ENCODE measurements around the gene KANK4. TPM values are rescaled to one million over a fixed set of nuclear protein-coding genes. Genes with fewer than 3 reads are reported as not detected.

KANK4 gene
- total and polyA plus RNA-seq, 2 of the 8 experiments (the other 6 are each of a cell fraction or from before 2014, with no cell fraction given) = 0.22 to 0.26 TPM

DNA sequence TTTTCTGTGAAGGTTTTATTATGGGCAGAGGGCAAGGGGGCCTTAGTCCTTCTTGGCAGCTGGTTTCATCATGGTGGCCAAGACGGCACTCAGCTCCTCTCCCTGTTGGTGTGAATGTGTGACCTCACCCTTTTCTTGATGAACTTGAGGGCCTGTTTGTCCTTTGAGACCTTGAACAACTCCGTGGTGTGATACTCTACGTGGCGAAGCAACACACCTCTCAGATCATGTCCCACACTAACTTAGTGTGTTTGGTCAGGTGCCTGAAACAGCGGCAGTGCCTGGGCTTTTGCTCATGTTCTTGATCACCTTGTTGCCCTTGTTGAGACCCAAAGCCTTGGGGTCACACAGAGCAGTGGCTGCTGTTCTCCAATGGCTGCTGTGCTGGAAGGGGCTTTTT, 111.1 kb downstream of the KANK4 start:
- H4K8ac ChIP-seq (ENCODE audit: extremely low read depth, insufficient read depth, low read length) = no peak overlapping the region
- peak overlapping the region; percentile 27; the same call in 1 of the 2 replicates for H2BK12ac ChIP-seq (ENCODE audit: low read depth, low read length)
- no peak overlapping the region for H2BK20ac ChIP-seq (ENCODE audit: low read length)
- no peak overlapping the region for H2BK15ac ChIP-seq (ENCODE audit: low read length)
- H3K23ac ChIP-seq (ENCODE audit: insufficient read length) = no peak overlapping the region
- H2BK5ac ChIP-seq (ENCODE audit: low read depth, low read length) = 0 out of 2 replicates have a peak overlapping the region, but pooled peaks have one; percentile 44
- DNase-seq (ENCODE audit: low read depth in 1 of 2, low spot score in 2 of 2) (no peak), FAIRE-seq (peak; percentile 69)
- H3K79me2 ChIP-seq (ENCODE audit: control insufficient read depth in 1 of 2, insufficient read depth in 2 of 2, low read length in 2 of 2) = peaks cover 0 to 55% of the 10 kb centered on the region in 2 experiments; a peak in 2 of 4 replicates
- no peak overlapping the region for H3K14ac ChIP-seq (ENCODE audit: insufficient read length)
- H2AFZ ChIP-seq (ENCODE audit: low read length) = no peak overlapping the region
- H3K27ac ChIP-seq (ENCODE audit: low read depth, low read length) = no peak overlapping the region
- no peak overlapping the region for H3K4ac ChIP-seq (replicated peaks; ENCODE audit: insufficient read length, low read depth, low read length)
- no peak overlapping the region for H3K4me2 ChIP-seq (ENCODE audit: insufficient read depth in 1 of 2, low read depth in 2 of 2, low read length in 2 of 2)
- POLR2A ChIA-PET (ENCODE audit: partially characterized antibody) = interaction anchor here (0.8 to 26.8 kb wide), 12 partner anchors 13 to 227 kb away, joined by 3 to 1232 read pairs (median 6); partner anchors contain the start of gene L1TD1
- no peaks in the 10 kb centered on the region for H3K23me2 ChIP-seq (ENCODE audit: low read depth, low read length)
- peaks cover 3% of the 10 kb centered on the region; the same call in 1 of the 2 replicates for H3K79me1 ChIP-seq (ENCODE audit: low read depth, low read length)
- H3K9me3 ChIP-seq (ENCODE audit: insufficient read depth in 2 of 2, low read depth in 1 of 2, low read length in 1 of 2) = peaks cover 0 to 9% of the 10 kb centered on the region in 2 experiments; a peak in 1 of 4 replicates
- no peak overlapping the region for H3K9ac ChIP-seq (replicated peaks in 1 of 4; ENCODE audit: extremely low read depth in 1 of 4, low read depth in 3 of 4, low read length in 3 of 4)
- peaks cover 0 to 5% (median 0%) of the 10 kb centered on the region in 4 experiments; a peak in 1 of 7 replicates for H3K4me1 ChIP-seq (replicated peaks in 1 of 4; ENCODE audit: control insufficient read depth in 3 of 4, insufficient read depth in 4 of 4, low read length in 3 of 4)
- H3K36me3 ChIP-seq (ENCODE audit: control insufficient read depth in 2 of 4, insufficient read depth in 4 of 4, low read length in 3 of 4) = peaks cover 32 to 91% (median 69%) of the 10 kb centered on the region in 4 experiments
- no peak overlapping the region; the same call in 1 of the 2 replicates for H2AK5ac ChIP-seq (ENCODE audit: low read depth, low read length)
- H4K91ac ChIP-seq (replicated peaks; ENCODE audit: insufficient read length, low read length) = no peak overlapping the region
- H4K20me1 ChIP-seq (replicated peaks in 1 of 2; ENCODE audit: control insufficient read depth in 1 of 2, insufficient read depth in 2 of 2, low read length in 2 of 2) = peaks cover 12 to 19% of the 10 kb centered on the region in 2 experiments
- WGBS, 2 experiments (ENCODE audit: extremely low coverage in 1 of 2, insufficient coverage in 1 of 2, insufficient read length in 1 of 2, insufficient replicate concordance in 2 of 2, low coverage in 1 of 2, low lambda C conversion rate in 2 of 2, missing lambda C conversion rate in 1 of 2) = 91% methylated on average over 5 of the region's 5 CpGs; no CpG with 5 or more reads in 1 of the 2 experiments
- H2BK120ac ChIP-seq (replicated peaks; ENCODE audit: low read depth, low read length) = no peak overlapping the region
- peak overlapping the region; percentile 4; the same call in 1 of the 2 replicates for H3K18ac ChIP-seq (ENCODE audit: extremely low read depth, low read length)
- no peak overlapping the region for H3K56ac ChIP-seq (replicated peaks; ENCODE audit: insufficient read length, low read depth, low read length)
- H3K27me3 ChIP-seq (replicated peaks in 1 of 4; ENCODE audit: control insufficient read depth in 3 of 4, extremely low read depth in 1 of 4, insufficient read depth in 3 of 4, low read length in 3 of 4) = no peaks in the 10 kb centered on the region
- CTCF ChIA-PET (ENCODE audit: partially characterized antibody) = interaction anchor here (1.1 to 8.4 kb wide), 2 partner anchors 33 to 197 kb away, joined by 3 to 69 read pairs; no protein-coding TSS in a partner anchor
- H3K4me3 ChIP-seq (ENCODE audit: extremely low read depth in 1 of 4, insufficient read depth in 2 of 4, low read depth in 3 of 4, low read length in 4 of 4) = no peak overlapping the region
- no peak overlapping the region for H4K5ac ChIP-seq (ENCODE audit: insufficient read length, low read depth, low read length)
- no peak for TF ChIP-seq EP300 (IDR thresholded peaks at IDR 0.05; ENCODE audit: borderline replicate concordance in 1 of 2, low read depth in 2 of 2, low read length in 2 of 2)
- peak; percentile 50 for TF ChIP-seq POLR2AphosphoS5 (IDR thresholded peaks at IDR 0.05; ENCODE audit: low read depth, low read length)
- TF ChIP-seq POLR2A (IDR thresholded peaks at IDR 0.05; ENCODE audit: control extremely low read depth in 1 of 2, low read depth in 2 of 2, low read length in 2 of 2) = peak in 1 of 2 experiments; percentile 67; a peak in 1 of 3 replicates

Data from H1 (cell line).